HepG2 (cell line): ENCODE measurements around the gene ZNF771. TPM values are rescaled to one million over a fixed set of nuclear protein-coding genes. Genes with fewer than 3 reads are reported as not detected.

Experiments
- BRF2 ChIP-seq: sonication (generic); formaldehyde crosslinking; IDR thresholded peaks from 2 replicates; pipeline ENCODE4 v1.8.1; 2022; ENCODE audit warnings: mild to moderate bottlenecking, missing genetic modification reagents
- CENPT ChIP-seq: sonication (generic); formaldehyde crosslinking; IDR thresholded peaks from 2 replicates; pipeline ENCODE4 v1.8.0; 2022; ENCODE audit warnings: low read depth, mild to moderate bottlenecking, moderate library complexity, missing genetic modification reagents
- GRHL1 ChIP-seq: sonication (generic); formaldehyde crosslinking; conservative IDR thresholded peaks from 2 replicates; pipeline ENCODE4 v1.8.0; 2022; ENCODE audit warnings: missing genetic modification reagents
- HNF1A ChIP-seq, 2 experiments: sonication (generic) in 1 of 2; formaldehyde crosslinking in 1 of 2; IDR thresholded peaks; 2 replicates each; pipeline versions ENCODE4 v1.4.0 to v1.6.1; 2016 to 2020; ENCODE audit warnings: borderline replicate concordance in 1 of 2, low read depth in 1 of 2, mild to moderate bottlenecking in 1 of 2, missing genetic modification reagents in 1 of 2
- MAFG ChIP-seq: sonication (generic); formaldehyde crosslinking; IDR thresholded peaks from 2 replicates; pipeline ENCODE4 v1.5.1; 2020; ENCODE audit warnings: mild to moderate bottlenecking, missing genetic modification reagents
- MAFK ChIP-seq, 2 experiments: IDR thresholded peaks in 1 of 2; conservative IDR thresholded peaks in 1 of 2; 2 replicates each; pipeline ENCODE4 v1.6.1; 2011; ENCODE audit warnings: improper control_type of control experiment in 2 of 2, low read length in 2 of 2
- MATR3 ChIP-seq: sonication (generic); formaldehyde crosslinking; IDR thresholded peaks from 2 replicates; pipeline ENCODE4 v1.4.0; 2020; ENCODE audit warnings: missing genetic modification reagents
- ZBTB10 ChIP-seq: sonication (generic); formaldehyde crosslinking; IDR thresholded peaks from 2 replicates; pipeline ENCODE4 v1.4.0; 2020; ENCODE audit warnings: missing genetic modification reagents, borderline replicate concordance
- ZBTB46 ChIP-seq: sonication (generic); formaldehyde crosslinking; IDR thresholded peaks from 2 replicates; pipeline ENCODE4 v1.4.0; 2020; ENCODE audit warnings: mild to moderate bottlenecking, missing genetic modification reagents, borderline replicate concordance
- ZEB1 ChIP-seq: IDR thresholded peaks from 2 replicates; pipeline ENCODE4 v1.6.1; 2012; ENCODE audit warnings: mild to moderate bottlenecking, low read depth, inconsistent platforms; ENCODE audit not compliant: insufficient replicate concordance
- ZNF564 ChIP-seq: sonication (generic); formaldehyde crosslinking; IDR thresholded peaks from 2 replicates; pipeline ENCODE4 v1.8.1; 2023; ENCODE audit warnings: mild to moderate bottlenecking, missing genetic modification reagents
- ZNF709 ChIP-seq: sonication (generic); formaldehyde crosslinking; IDR thresholded peaks from 2 replicates; pipeline ENCODE4 v1.5.0; 2020; ENCODE audit warnings: mild to moderate bottlenecking, missing genetic modification reagents
- ZNF740 ChIP-seq: sonication (generic); formaldehyde crosslinking; IDR thresholded peaks from 2 replicates; pipeline ENCODE4 v1.4.0; 2020; ENCODE audit warnings: missing genetic modification reagents
- ZNF816 ChIP-seq: sonication (generic); formaldehyde crosslinking; IDR thresholded peaks from 2 replicates; pipeline ENCODE4 v1.8.0; 2022; ENCODE audit warnings: missing genetic modification reagents, mild to moderate bottlenecking, borderline replicate concordance
- polyA plus RNA-seq, 8 experiments: library from polyadenylated mRNA; depleted of rRNA in 3 of 8; stranded (reverse) in 7 of 8; unstranded in 1 of 8; fragments of >200 nt; fragmentation: Illumina TruSeq in 4 of 8; extraction: Trizol in 4 of 8; gene quantifications; 2 replicates each; pipeline versions ENCODE4 v1.2.1 to v1.2.3, GENCODE V29; 2011 to 2016; ENCODE audit warnings: low read depth in 4 of 8, missing spikeins in 1 of 8, mixed read lengths in 1 of 8; ENCODE audit not compliant: insufficient read depth in 1 of 8
- total RNA-seq, 5 experiments: library from RNA; depleted of rRNA; stranded (reverse); fragments of >200 nt; fragmentation: Illumina TruSeq; extraction: Trizol; gene quantifications; 2 replicates each; pipeline ENCODE4 v1.2.3, GENCODE V29; 2016; ENCODE audit warnings: low read depth in 1 of 5

Gene ZNF771
- total and polyA plus RNA-seq, 2 of the 13 experiments (the other 11 are each of a cell fraction or from before 2014, with no cell fraction given) = 5.0 to 11.8 TPM

- TF ChIP-seq HNF1A (IDR thresholded peaks at IDR 0.05; ENCODE audit: low read depth) = peak; percentile 57
- peak; percentile 54; the same call in 1 of the 2 replicates for TF ChIP-seq HNF1A (CRISPR knock-in tag; IDR thresholded peaks at IDR 0.05; ENCODE audit: borderline replicate concordance)
- TF ChIP-seq MAFG (CRISPR knock-in tag) = no peak
- TF ChIP-seq ZBTB10 (CRISPR knock-in tag) = no peak
- TF ChIP-seq GRHL1 (CRISPR knock-in tag) = no peak
- TF ChIP-seq ZNF816 (CRISPR knock-in tag) = peak; percentile 66; the same call in 1 of the 2 replicates
- peak in 1 of 2 experiments; percentile 22; a peak in 1 of 4 replicates for TF ChIP-seq MAFK (conservative IDR thresholded peaks at IDR 0.05 in 1 of 2, IDR thresholded peaks at IDR 0.05 in 1 of 2; ENCODE audit: low read length in 2 of 2)
- TF ChIP-seq ZEB1 = peak; percentile 61
- TF ChIP-seq CENPT = no peak
- no peak for TF ChIP-seq MATR3 (CRISPR knock-in tag)
- 0 out of 2 replicates have a peak, but pooled peaks have one; percentile 43 for TF ChIP-seq BRF2
- TF ChIP-seq ZNF740 (CRISPR knock-in tag) = no peak
- no peak for TF ChIP-seq ZNF564 (CRISPR knock-in tag)
- peak; percentile 82 for TF ChIP-seq ZNF709 (CRISPR knock-in tag)
- no peak for TF ChIP-seq ZBTB46 (CRISPR knock-in tag)
Measured at GRCh38 chr16:30445408-30446202, 38.2 kb downstream of the ZNF771 start, which contains the start of gene SEPHS2 (continued).
